HUES64 (cell line): ENCODE data around the gene OSBPL9.
A peak's percentile ranks its signal among the peaks of the same experiment; 100 is the strongest.

Experiments used
- H3K27ac ChIP-seq: 2 replicates; pipeline ENCODE4 v1.7.0; 2013; ENCODE audit warnings: low read depth, low read length, inconsistent platforms
- H3K27me3 ChIP-seq: 2 replicates; pipeline ENCODE4 v1.6.1; 2013; ENCODE audit warnings: mild to moderate bottlenecking, low read length; ENCODE audit not compliant: insufficient read depth
- H3K36me3 ChIP-seq: 2 replicates; pipeline ENCODE4 v1.6.1; 2013; ENCODE audit warnings: mild to moderate bottlenecking, low read length; ENCODE audit not compliant: insufficient read depth
- H3K4me1 ChIP-seq: 2 replicates; pipeline ENCODE4 v1.6.1; 2013; ENCODE audit warnings: mild to moderate bottlenecking, low read length, moderate library complexity; ENCODE audit not compliant: insufficient read depth
- H3K4me3 ChIP-seq: 2 replicates; pipeline ENCODE4 v1.5.1; 2013; ENCODE audit warnings: mild to moderate bottlenecking, low read length, moderate library complexity
- H3K9ac ChIP-seq: 2 replicates; pipeline ENCODE4 v1.6.1; 2013; ENCODE audit warnings: mild to moderate bottlenecking, low read depth, low read length
- H3K9me3 ChIP-seq: 2 replicates; pipeline ENCODE4 v1.6.1; 2013; ENCODE audit warnings: low read depth, low read length; ENCODE audit not compliant: insufficient read depth
- WGBS: fragments of 150-250, 120-280 bp; methylation state at CpG from one replicate; pipeline ENCODE4 v1.1.7; 2013; ENCODE audit warnings: missing lambda C conversion rate; 5-methylcytosine and 5-hydroxymethylcytosine counted together

The OSBPL9 gene

GRCh38 chr1:51715369-51715768 lies 98.5 kb downstream of the OSBPL9 start:
- Histone ChIP-seq H3K4me1 (no peaks in the 10 kb centered on the region), H3K27ac (no peak overlapping the region), H3K27me3 (no peaks in the 10 kb centered on the region), H3K36me3 (no peaks in the 10 kb centered on the region), H3K9ac (no peak overlapping the region), H3K4me3 (no peak overlapping the region), H3K9me3 (no peaks in the 10 kb centered on the region)
- WGBS: 95% methylated on average over 4 of the region's 4 CpGs

- H3K9ac ChIP-seq: no peak overlapping the region
- 100% methylated on average over 3 of the region's 3 CpGs for WGBS
- no peak overlapping the region for H3K27ac ChIP-seq
- no peaks in the 10 kb centered on the region for H3K36me3 ChIP-seq
- H3K4me3 ChIP-seq: no peak overlapping the region
- no peaks in the 10 kb centered on the region for H3K9me3 ChIP-seq
- H3K27me3 ChIP-seq: no peaks in the 10 kb centered on the region
- H3K4me1 ChIP-seq: no peaks in the 10 kb centered on the region
Measured at GRCh38 chr1:51716746-51717145, 99.9 kb downstream of the OSBPL9 start.

DNA sequence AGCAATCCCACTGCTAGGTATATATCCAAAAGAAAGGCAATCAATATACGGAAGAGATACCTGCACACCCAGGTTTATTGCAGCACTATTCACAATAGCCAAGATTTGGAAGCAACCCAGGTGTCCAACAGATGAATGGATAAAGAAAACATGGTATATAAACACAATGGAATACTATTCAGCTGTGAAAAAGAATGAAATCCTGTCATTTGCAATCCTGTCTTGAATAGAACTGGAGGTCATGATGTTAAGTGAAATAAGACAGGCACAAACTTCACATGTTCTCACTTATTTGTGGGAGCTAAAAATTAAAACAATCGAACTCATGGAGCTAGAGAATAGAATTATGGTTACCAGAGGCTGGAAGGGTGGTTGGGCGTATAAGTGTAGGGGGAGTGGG lies 101.0 kb downstream of the OSBPL9 start:
- Histone ChIP-seq H3K36me3 (no peaks in the 10 kb centered on the region), H3K27ac (no peak overlapping the region), H3K4me3 (no peak overlapping the region), H3K9me3 (no peaks in the 10 kb centered on the region), H3K4me1 (no peaks in the 10 kb centered on the region), H3K27me3 (no peaks in the 10 kb centered on the region), H3K9ac (no peak overlapping the region)
- WGBS: 88% methylated on average over 3 of the region's 3 CpGs

DNA sequence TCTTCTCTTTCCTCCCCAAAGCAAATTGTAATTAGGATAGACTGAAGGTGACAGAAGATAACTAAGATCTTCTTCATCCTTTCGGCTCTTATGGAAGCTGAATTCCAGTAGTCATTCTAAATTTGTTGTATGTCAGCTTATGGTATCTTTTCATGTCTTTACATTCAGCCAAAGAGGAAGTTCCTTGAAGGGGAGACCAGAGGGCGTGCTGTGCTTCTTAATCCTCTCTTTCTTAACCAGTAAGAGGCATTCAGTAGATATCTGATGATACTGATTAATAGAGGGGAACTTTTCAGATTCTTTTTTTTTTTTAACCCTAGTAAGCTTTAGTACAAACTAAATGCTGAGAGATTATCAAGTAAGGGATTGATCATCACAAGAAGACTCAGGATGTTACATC lies 102.3 kb downstream of the OSBPL9 start:
- H3K9ac ChIP-seq: no peak overlapping the region
- WGBS: 100% methylated on average over 1 of the region's 2 CpGs
- no peaks in the 10 kb centered on the region for H3K9me3 ChIP-seq
- no peaks in the 10 kb centered on the region for H3K27me3 ChIP-seq
- H3K4me1 ChIP-seq: no peaks in the 10 kb centered on the region
- no peaks in the 10 kb centered on the region for H3K36me3 ChIP-seq
- no peak overlapping the region for H3K27ac ChIP-seq
- no peak overlapping the region for H3K4me3 ChIP-seq

DNA sequence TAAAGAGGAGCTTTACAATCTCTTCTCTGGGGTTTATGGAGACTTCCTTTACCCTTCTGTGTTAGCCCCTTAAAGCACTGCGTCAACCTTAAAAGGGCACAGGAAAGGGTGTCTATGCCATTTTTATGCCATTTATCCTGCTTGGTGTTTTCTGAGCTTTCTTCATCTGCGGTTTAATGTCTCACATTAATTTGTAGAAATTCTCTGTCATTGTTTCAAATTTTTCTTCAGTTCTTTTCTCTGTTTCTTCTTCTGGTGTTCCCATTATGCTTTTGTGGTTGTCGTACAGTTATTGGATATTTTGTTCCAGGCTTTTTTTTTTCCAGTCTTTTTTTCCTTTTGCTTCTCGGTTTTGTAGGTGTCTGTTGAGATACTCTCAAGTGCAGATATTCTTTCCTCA lies 107.9 kb downstream of the OSBPL9 start:
- no peak overlapping the region for H3K27ac ChIP-seq

GRCh38 chr1:51726051-51726450 lies 109.2 kb downstream of the OSBPL9 start:
- Histone ChIP-seq H3K27me3 (no peaks in the 10 kb centered on the region), H3K27ac (no peak overlapping the region), H3K36me3 (no peaks in the 10 kb centered on the region), H3K9me3 (no peaks in the 10 kb centered on the region), H3K4me1 (peaks cover 6% of the 10 kb centered on the region; the same call in 1 of the 2 replicates), H3K9ac (no peak overlapping the region), H3K4me3 (no peak overlapping the region)

More for the DNA sequence above, 107.9 kb downstream of the OSBPL9 start:
- H3K36me3 ChIP-seq: no peaks in the 10 kb centered on the region
- no peaks in the 10 kb centered on the region for H3K27me3 ChIP-seq
- H3K4me1 ChIP-seq: no peaks in the 10 kb centered on the region
- no peak overlapping the region for H3K4me3 ChIP-seq
- WGBS: 98% methylated on average over 4 of the region's 4 CpGs
- no peaks in the 10 kb centered on the region for H3K9me3 ChIP-seq
- H3K9ac ChIP-seq: no peak overlapping the region

- H3K4me3 ChIP-seq: no peak overlapping the region
- 80% methylated on average over 1 of the region's 2 CpGs for WGBS
- no peak overlapping the region for H3K9ac ChIP-seq
Measured at GRCh38 chr1:51726544-51727225, 109.8 kb downstream of the OSBPL9 start.

DNA sequence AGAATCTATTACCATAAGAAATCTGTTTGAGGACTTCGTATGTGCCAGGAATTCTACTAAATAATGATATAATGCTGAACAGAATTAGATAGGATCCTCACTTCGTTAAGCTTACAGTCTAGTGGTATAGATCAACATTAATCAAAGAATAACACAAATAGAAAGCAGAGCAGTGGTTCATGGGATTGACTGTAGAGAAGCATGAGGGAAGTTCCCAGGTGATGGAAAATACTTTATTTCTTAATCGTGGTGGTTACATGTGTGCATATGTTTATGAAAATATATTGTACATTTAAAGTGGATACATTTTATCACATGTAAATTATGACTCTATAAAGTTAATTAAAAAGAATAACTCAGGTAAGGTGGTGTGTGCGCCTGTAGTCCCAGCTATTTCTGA lies 110.5 kb downstream of the OSBPL9 start:
- H3K9ac ChIP-seq: no peak overlapping the region
- no peak overlapping the region for H3K4me3 ChIP-seq
- H3K4me1 ChIP-seq: peaks cover 6% of the 10 kb centered on the region; the same call in 1 of the 2 replicates
- H3K27ac ChIP-seq: no peak overlapping the region
- WGBS: 100% methylated on average over 3 of the region's 4 CpGs
- no peaks in the 10 kb centered on the region for H3K36me3 ChIP-seq
- no peaks in the 10 kb centered on the region for H3K27me3 ChIP-seq
- H3K9me3 ChIP-seq: no peaks in the 10 kb centered on the region

More at GRCh38 chr1:51726544-51727225, 109.8 kb downstream of the OSBPL9 start:
- Histone ChIP-seq H3K9me3 (no peaks in the 10 kb centered on the region), H3K4me1 (peaks cover 6% of the 10 kb centered on the region; the same call in 1 of the 2 replicates), H3K36me3 (no peaks in the 10 kb centered on the region), H3K27me3 (no peaks in the 10 kb centered on the region), H3K27ac (no peak overlapping the region)

DNA sequence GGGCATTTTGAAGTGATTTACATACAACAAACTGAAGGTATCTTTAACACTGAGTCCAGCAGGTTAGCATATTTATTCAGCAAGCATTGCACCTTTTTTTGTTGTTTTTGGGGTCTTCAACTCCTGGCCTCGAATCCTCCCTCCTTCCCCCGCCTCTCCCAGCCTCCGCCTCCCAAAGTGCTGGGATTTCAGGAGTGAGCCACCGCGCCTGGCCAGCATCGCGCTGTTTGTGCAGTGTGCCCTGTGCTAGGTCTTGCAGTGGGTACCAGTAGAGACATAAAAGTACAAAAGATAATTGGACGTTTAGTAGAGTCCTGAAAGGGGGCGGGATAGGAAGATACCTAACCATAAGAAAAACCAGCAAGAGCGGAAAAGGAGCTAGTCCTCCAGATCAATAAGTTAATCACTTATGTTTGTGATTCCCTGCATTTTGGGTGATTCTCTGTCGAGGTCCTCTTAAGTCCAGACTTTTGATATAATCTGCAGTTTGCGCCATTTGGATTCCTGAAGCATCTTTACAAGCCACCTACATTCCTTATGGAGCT lies 111.8 kb downstream of the OSBPL9 start:
- Histone ChIP-seq H3K36me3 (no peaks in the 10 kb centered on the region), H3K27me3 (no peaks in the 10 kb centered on the region), H3K9me3 (no peaks in the 10 kb centered on the region), H3K9ac (peak overlapping the region; percentile 85), H3K4me3 (peak overlapping the region; percentile 95), H3K27ac (no peak overlapping the region; the same call in 1 of the 2 replicates), H3K4me1 (peaks cover 15% of the 10 kb centered on the region; the same call in 1 of the 2 replicates)
- 25% methylated on average over 12 of the region's 12 CpGs for WGBS

DNA sequence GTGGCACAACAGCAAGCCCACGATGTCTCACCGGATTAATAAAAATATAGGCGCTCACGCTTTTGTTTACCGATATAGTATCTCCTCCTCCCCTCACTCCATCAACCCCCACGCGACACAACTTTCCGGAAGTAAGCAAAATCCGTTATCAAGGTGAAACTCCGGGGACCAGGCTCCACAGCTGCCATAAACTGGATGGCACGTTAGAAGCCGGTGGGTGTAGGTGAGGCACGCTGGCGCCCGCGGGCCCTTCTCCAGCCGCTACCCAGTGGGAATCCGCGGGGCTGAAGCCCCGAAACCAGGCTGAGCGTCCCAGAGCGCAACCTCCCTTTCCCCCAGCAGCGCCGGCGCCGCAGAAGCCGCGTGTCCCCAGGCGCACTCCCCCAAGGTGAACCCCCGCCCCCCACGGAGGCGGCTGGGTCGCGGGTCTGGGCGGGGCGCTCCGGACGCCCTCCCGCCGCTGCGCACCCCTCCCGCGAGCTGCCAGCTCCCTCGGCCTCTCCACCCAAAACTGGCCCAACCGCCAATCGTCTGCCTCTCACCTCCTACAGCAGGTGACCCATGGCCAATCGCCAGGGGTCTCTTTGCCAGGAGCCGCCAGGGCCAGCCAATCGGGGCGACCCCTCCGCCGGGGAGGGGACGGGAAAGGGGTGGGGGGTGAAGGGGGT lies 112.4 kb downstream of the OSBPL9 start:
- Histone ChIP-seq H3K4me1 (peaks cover 21% of the 10 kb centered on the region), H3K27me3 (no peaks in the 10 kb centered on the region), H3K36me3 (no peaks in the 10 kb centered on the region), H3K27ac (peak overlapping the region; percentile 54), H3K4me3 (peak overlapping the region; percentile 95), H3K9ac (peak overlapping the region; percentile 85), H3K9me3 (no peaks in the 10 kb centered on the region)
- WGBS: under 1% methylated on average over 53 of the region's 53 CpGs

DNA sequence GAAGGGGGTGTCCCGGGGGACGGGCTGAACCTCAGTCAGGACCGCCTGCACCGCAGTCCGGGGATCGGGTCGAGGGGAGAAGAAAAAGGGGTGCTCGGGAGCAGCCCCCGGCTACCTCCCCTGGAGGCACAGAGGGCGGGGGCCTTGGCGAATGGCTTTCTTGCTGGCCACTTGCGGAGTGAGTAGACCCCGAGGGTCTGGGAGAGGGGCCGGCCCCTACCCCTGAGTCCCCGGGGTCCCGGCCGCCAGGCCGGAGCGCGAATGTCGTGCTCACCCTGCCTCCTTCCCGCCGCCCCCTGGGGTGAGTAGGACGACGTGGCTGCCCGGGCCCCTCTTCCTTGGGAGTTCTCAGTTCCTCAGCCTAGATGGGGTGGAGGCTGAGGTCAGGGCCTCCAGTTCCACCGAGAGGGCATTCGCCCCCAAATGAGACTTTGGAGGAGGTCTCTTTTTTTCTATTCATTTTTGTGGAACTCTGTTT lies 113.0 kb downstream of the OSBPL9 start:
- H3K9ac ChIP-seq: peak overlapping the region; percentile 85
- peak overlapping the region; percentile 56 for H3K27ac ChIP-seq

More for the DNA sequence above, 113.0 kb downstream of the OSBPL9 start:
- Histone ChIP-seq H3K4me1 (peaks cover 27% of the 10 kb centered on the region), H3K36me3 (no peaks in the 10 kb centered on the region), H3K9me3 (no peaks in the 10 kb centered on the region), H3K4me3 (peak overlapping the region; percentile 95), H3K27me3 (no peaks in the 10 kb centered on the region)
- WGBS: 0% methylated on average over 28 of the region's 28 CpGs
